CD14-positive monocyte (primary cell): ENCODE data around the gene CNTLN. TPM values are rescaled to one million over a fixed set of nuclear protein-coding genes. Genes with fewer than 3 reads are reported as not detected.

Experiments used
- DNase-seq, 3 donors: peaks; one replicate each; pipeline ENCODE4 v3.0.0-alpha.2; 2011 to 2022
- H2AFZ ChIP-seq: 2 replicates; pipeline ENCODE4 v1.6.0; 2012; ENCODE audit warnings: mild to moderate bottlenecking, low read depth, low read length, inconsistent platforms; ENCODE audit not compliant: insufficient read depth, poor library complexity, severe bottlenecking
- H3K27ac ChIP-seq, 2 donors: 1 replicate in 1 of 2; 2 replicates in 1 of 2; pipeline ENCODE4 v1.5.1; 2012 to 2013; ENCODE audit warnings: low read length in 2 of 2, control low read depth in 1 of 2, inconsistent platforms in 1 of 2, low read depth in 1 of 2, mild to moderate bottlenecking in 1 of 2
- H3K27me3 ChIP-seq, 2 donors: one replicate each; pipeline versions ENCODE4 v1.6.0 to v1.6.1; 2011 to 2013; ENCODE audit warnings: low read length in 2 of 2; ENCODE audit not compliant: control insufficient read depth in 2 of 2, insufficient read depth in 2 of 2
- H3K36me3 ChIP-seq, 2 donors: replicated peaks in 1 of 2; 1 replicate in 1 of 2; 2 replicates in 1 of 2; pipeline versions ENCODE4 v1.5.1 to v1.6.1; 2012 to 2013; ENCODE audit warnings: low read length in 2 of 2, control low read depth in 1 of 2, inconsistent platforms in 1 of 2, mild to moderate bottlenecking in 1 of 2; ENCODE audit not compliant: insufficient read depth in 2 of 2, control insufficient read depth in 1 of 2
- H3K4me1 ChIP-seq, 2 donors: 1 replicate in 1 of 2; 2 replicates in 1 of 2; pipeline versions ENCODE4 v1.5.1 to v1.6.1; 2012 to 2013; ENCODE audit warnings: low read length in 2 of 2, control low read depth in 1 of 2, inconsistent platforms in 1 of 2, mild to moderate bottlenecking in 1 of 2, moderate library complexity in 1 of 2; ENCODE audit not compliant: insufficient read depth in 2 of 2, control insufficient read depth in 1 of 2
- H3K4me2 ChIP-seq: replicated peaks from 2 replicates; pipeline ENCODE3; 2012; ENCODE audit warnings: low read length, moderate library complexity, mild to moderate bottlenecking; ENCODE audit not compliant: poor library complexity, severe bottlenecking; ENCODE audit errors: extremely low read depth
- H3K4me3 ChIP-seq, 3 experiments: fragments of 200-600 bp in 1 of 3; sonication (generic) in 1 of 3; replicated peaks in 1 of 3; 1 replicate in 2 of 3; 2 replicates in 1 of 3; pipeline ENCODE4 v1.5.1; 2011 to 2013; ENCODE audit warnings: low read length in 3 of 3, mild to moderate bottlenecking in 3 of 3, control low read depth in 2 of 3, low read depth in 2 of 3, inconsistent platforms in 1 of 3, moderate library complexity in 1 of 3
- H3K79me2 ChIP-seq: 2 replicates; pipeline ENCODE4 v1.6.0; 2012; ENCODE audit warnings: mild to moderate bottlenecking, control low read depth, inconsistent platforms, low read length, moderate library complexity; ENCODE audit not compliant: insufficient read depth
- H3K9ac ChIP-seq: 2 replicates; pipeline ENCODE4 v1.6.0; 2017; ENCODE audit warnings: low read length, mild to moderate bottlenecking; ENCODE audit not compliant: insufficient read depth, poor library complexity, severe bottlenecking
- H3K9me3 ChIP-seq, 2 donors: replicated peaks in 1 of 2; 1 replicate in 1 of 2; 2 replicates in 1 of 2; pipeline versions ENCODE4 v1.5.1 to v1.6.1; 2012 to 2013; ENCODE audit warnings: low read length in 2 of 2, control low read depth in 1 of 2; ENCODE audit not compliant: control insufficient read depth in 1 of 2, insufficient read depth in 1 of 2
- H4K20me1 ChIP-seq: 2 replicates; pipeline ENCODE4 v1.6.0; 2012; ENCODE audit warnings: mild to moderate bottlenecking, low read length, control low read depth, moderate library complexity; ENCODE audit not compliant: insufficient read depth
- H3K27ac Mint-ChIP-seq, 7 donors: one replicate each; pipeline ENCODE4 v1.8.0; 2020; ENCODE audit warnings: mild to moderate bottlenecking in 7 of 7, mixed read lengths in 7 of 7, moderate library complexity in 6 of 7, inconsistent platforms in 2 of 7
- H3K27me3 Mint-ChIP-seq, 3 donors: one replicate each; pipeline ENCODE4 v1.8.0; 2021 to 2022; ENCODE audit warnings: low read depth in 3 of 3, mild to moderate bottlenecking in 3 of 3, mixed read lengths in 3 of 3, moderate library complexity in 3 of 3, inconsistent platforms in 1 of 3
- H3K36me3 Mint-ChIP-seq, 2 donors: one replicate each; pipeline ENCODE4 v1.8.0; 2020; ENCODE audit warnings: mixed read lengths in 2 of 2, inconsistent platforms in 1 of 2, mild to moderate bottlenecking in 1 of 2
- H3K4me1 Mint-ChIP-seq: one replicate; pipeline ENCODE4 v1.8.0; 2020; ENCODE audit warnings: mild to moderate bottlenecking, mixed read lengths
- H3K4me3 Mint-ChIP-seq, 2 donors: one replicate each; pipeline ENCODE4 v1.8.0; 2020; ENCODE audit warnings: mild to moderate bottlenecking in 2 of 2, mixed read lengths in 2 of 2, moderate library complexity in 1 of 2
- H3K9me3 Mint-ChIP-seq, 7 donors: one replicate each; pipeline ENCODE4 v1.8.0; 2020 to 2022; ENCODE audit warnings: mixed read lengths in 7 of 7, mild to moderate bottlenecking in 6 of 7, moderate library complexity in 6 of 7, inconsistent platforms in 2 of 7
- CTCF ChIP-seq: fragments of 200-600 bp; IDR thresholded peaks from one replicate; pipeline ENCODE4 v1.8.0; 2022; ENCODE audit warnings: antibody characterized with exemption, mild to moderate bottlenecking
- WGBS: methylation state at CpG from one replicate; pipeline ENCODE4 v1.1.5; 2013; ENCODE audit warnings: missing lambda C conversion rate; ENCODE audit not compliant: insufficient coverage; 5-methylcytosine and 5-hydroxymethylcytosine counted together
- intact Hi-C, 2 donors: fragments of 100-400 bp; cut with micrococcal nuclease; formaldehyde crosslinking; loops; one replicate each; pipeline versions ENCODE4 v1.15.0 to v1.15.1; 2023
- polyA plus RNA-seq, 3 donors: library from polyadenylated mRNA; depleted of rRNA in 1 of 3; unstranded in 2 of 3; stranded (reverse) in 1 of 3; fragments of 300-500 nt in 2 of 3; fragments of >200 nt in 1 of 3; fragmentation: Illumina TruSeq in 2 of 3; gene quantifications; 1 replicate in 2 of 3; 2 replicates in 1 of 3; pipeline ENCODE4 v1.2.3, GENCODE V29; 2012 to 2021

The CNTLN gene
- polyA plus RNA-seq, 3 donors = 2.2 to 5.6 (median 4.0) TPM

GRCh38 chr9:17185481-17186029 lies 50.7 kb downstream of the CNTLN start:
- no peak overlapping the region for H3K27ac Mint-ChIP-seq
- no peak for TF ChIP-seq CTCF
- no peak for DNase-seq
- no peaks in the 10 kb centered on the region for H3K4me1 Mint-ChIP-seq
- no peak overlapping the region for H3K4me2 ChIP-seq
- H3K4me3 Mint-ChIP-seq = no peak overlapping the region
- no peaks in the 10 kb centered on the region for H3K4me1 ChIP-seq
- peaks cover 33% of the 10 kb centered on the region for H3K79me2 ChIP-seq
- no peaks in the 10 kb centered on the region for H3K27me3 Mint-ChIP-seq
- peaks cover 0 to 7% (median 0%) of the 10 kb centered on the region in 7 donors for H3K9me3 Mint-ChIP-seq
- H3K27me3 ChIP-seq = no peaks in the 10 kb centered on the region
- intact Hi-C loops = no loop called here
- no peak overlapping the region for H3K9ac ChIP-seq
- no peak overlapping the region for H3K4me3 ChIP-seq
- H3K9me3 ChIP-seq = no peaks in the 10 kb centered on the region
- no peak overlapping the region for H2AFZ ChIP-seq
- WGBS = no CpG with 5 or more reads among the region's 3 CpGs
- H3K27ac ChIP-seq = no peak overlapping the region
- peaks cover 6 to 7% of the 10 kb centered on the region in 2 donors for H3K36me3 Mint-ChIP-seq
- H3K36me3 ChIP-seq = no peaks in the 10 kb centered on the region
- peaks cover 11% of the 10 kb centered on the region for H4K20me1 ChIP-seq

GRCh38 chr9:17191082-17191481 lies 56.2 kb downstream of the CNTLN start:
- Histone ChIP-seq H3K4me1 (no peaks in the 10 kb centered on the region), H3K36me3 (peaks cover 0 to 17% of the 10 kb centered on the region in 2 donors), H3K79me2 (peaks cover 10% of the 10 kb centered on the region), H2AFZ (no peak overlapping the region), H3K4me2 (no peak overlapping the region), H4K20me1 (no peaks in the 10 kb centered on the region), H3K27ac (no peak overlapping the region), H3K9ac (no peak overlapping the region), H3K27me3 (no peaks in the 10 kb centered on the region), H3K4me3 (no peak overlapping the region), H3K9me3 (peaks cover 18 to 22% of the 10 kb centered on the region in 2 donors)
- intact Hi-C loops = no loop called here
- H3K27me3 Mint-ChIP-seq = no peaks in the 10 kb centered on the region
- H3K4me1 Mint-ChIP-seq = no peaks in the 10 kb centered on the region
- H3K4me3 Mint-ChIP-seq = no peak overlapping the region
- peaks cover 15 to 31% (median 16%) of the 10 kb centered on the region in 7 donors for H3K9me3 Mint-ChIP-seq
- H3K27ac Mint-ChIP-seq = no peak overlapping the region
- no peak for TF ChIP-seq CTCF
- H3K36me3 Mint-ChIP-seq = peaks cover 14 to 31% of the 10 kb centered on the region in 2 donors
- no peak for DNase-seq
